ENCODE results near the gene ARL2. TPM values are rescaled to one million over a fixed set of nuclear protein-coding genes. Genes with fewer than 3 reads are reported as not detected.

The ARL2 gene
- total RNA-seq, 1 experiment from 2014 or later, result 203 TPM

DNA sequence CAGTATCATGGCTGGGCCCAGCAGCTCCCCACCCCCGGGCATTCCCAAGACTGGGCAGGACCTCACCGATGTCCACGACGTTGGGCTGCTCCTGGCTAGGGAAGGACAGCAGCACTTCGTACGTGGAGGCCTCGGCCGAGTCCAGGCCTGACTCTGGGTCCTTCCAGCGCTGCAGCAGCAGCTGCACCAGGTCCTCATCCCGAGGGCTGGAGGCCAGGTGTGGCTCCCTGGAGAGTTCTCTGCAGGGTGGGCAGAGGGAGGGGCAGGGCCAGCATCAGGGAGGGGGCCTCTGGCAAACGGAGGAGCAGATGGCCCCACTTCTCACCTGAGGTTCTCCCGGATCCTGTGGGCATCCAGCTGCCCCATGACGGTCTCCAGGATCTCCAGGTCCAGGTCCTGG lies 44.1 kb downstream of the ARL2 start:
- no peaks in the 10 kb centered on the region for H3K4me1 ChIP-seq (ENCODE audit: insufficient read depth, low read length)
- DNase-seq, result no peak
- peaks cover 2 to 4% of the 10 kb centered on the region in 2 experiments for H3K4me1 Mint-ChIP-seq
- H3K14ac ChIP-seq (ENCODE audit: insufficient read depth, low read length), result no peak overlapping the region
- no peak overlapping the region for H3K23ac ChIP-seq (ENCODE audit: insufficient read length, low read depth, low read length)
- no peak overlapping the region for H4K91ac ChIP-seq (ENCODE audit: insufficient read length, low read depth, low read length)
- H3K36me3 Mint-ChIP-seq (ENCODE audit: insufficient read depth in 1 of 3, low read depth in 3 of 3), result no peaks in the 10 kb centered on the region
- no peak overlapping the region for H2BK5ac ChIP-seq (ENCODE audit: insufficient read length, low read length)
- TF ChIP-seq, protein P1, sequence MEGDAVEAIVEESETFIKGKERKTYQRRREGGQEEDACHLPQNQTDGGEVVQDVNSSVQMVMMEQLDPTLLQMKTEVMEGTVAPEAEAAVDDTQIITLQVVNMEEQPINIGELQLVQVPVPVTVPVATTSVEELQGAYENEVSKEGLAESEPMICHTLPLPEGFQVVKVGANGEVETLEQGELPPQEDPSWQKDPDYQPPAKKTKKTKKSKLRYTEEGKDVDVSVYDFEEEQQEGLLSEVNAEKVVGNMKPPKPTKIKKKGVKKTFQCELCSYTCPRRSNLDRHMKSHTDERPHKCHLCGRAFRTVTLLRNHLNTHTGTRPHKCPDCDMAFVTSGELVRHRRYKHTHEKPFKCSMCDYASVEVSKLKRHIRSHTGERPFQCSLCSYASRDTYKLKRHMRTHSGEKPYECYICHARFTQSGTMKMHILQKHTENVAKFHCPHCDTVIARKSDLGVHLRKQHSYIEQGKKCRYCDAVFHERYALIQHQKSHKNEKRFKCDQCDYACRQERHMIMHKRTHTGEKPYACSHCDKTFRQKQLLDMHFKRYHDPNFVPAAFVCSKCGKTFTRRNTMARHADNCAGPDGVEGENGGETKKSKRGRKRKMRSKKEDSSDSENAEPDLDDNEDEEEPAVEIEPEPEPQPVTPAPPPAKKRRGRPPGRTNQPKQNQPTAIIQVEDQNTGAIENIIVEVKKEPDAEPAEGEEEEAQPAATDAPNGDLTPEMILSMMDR (conservative IDR thresholded peaks at IDR 0.05), result no peak
- no peak overlapping the region for H4K5ac ChIP-seq (ENCODE audit: insufficient read length, low read depth, low read length)
- peaks cover 15% of the 10 kb centered on the region for H3K27me3 Mint-ChIP-seq (ENCODE audit: low read depth)
- H3K9me3 Mint-ChIP-seq, result no peaks in the 10 kb centered on the region
- H3T11ph ChIP-seq (ENCODE audit: low read length), result no peak overlapping the region
- no peak overlapping the region for H3K9ac ChIP-seq (ENCODE audit: extremely low read depth, insufficient read length, low read length)
- H3K18ac ChIP-seq (ENCODE audit: insufficient read length, low read depth, low read length), result no peak overlapping the region
- no peak overlapping the region for H3K27ac Mint-ChIP-seq
- no peak overlapping the region for H3K4me3 Mint-ChIP-seq
- no peak overlapping the region for H2BK15ac ChIP-seq (ENCODE audit: low read depth, low read length)
- no peak overlapping the region for H3K56ac ChIP-seq (ENCODE audit: insufficient read length, low read depth, low read length)
- H3K23me2 ChIP-seq (ENCODE audit: insufficient read length, low read depth, low read length, poor library complexity, severe bottlenecking), result no peaks in the 10 kb centered on the region
- no peaks in the 10 kb centered on the region for H3K27me3 ChIP-seq (ENCODE audit: insufficient read depth, low read length)
- H2BK120ac ChIP-seq (ENCODE audit: low read depth, low read length, poor library complexity, severe bottlenecking), result no peak overlapping the region
- no peaks in the 10 kb centered on the region for H3K9me3 ChIP-seq (ENCODE audit: control insufficient read depth, low read depth, low read length)
- no peaks in the 10 kb centered on the region for H4K20me1 ChIP-seq (ENCODE audit: control insufficient read depth, insufficient read depth, insufficient read length)
- no peaks in the 10 kb centered on the region for H3K79me2 ChIP-seq (ENCODE audit: insufficient read depth, low read length)
- no peak overlapping the region for H2BK12ac ChIP-seq (ENCODE audit: insufficient read length, low read depth, low read length)
- H4K8ac ChIP-seq (replicated peaks; ENCODE audit: insufficient read length, low read depth, low read length), result no peak overlapping the region
- H2AK5ac ChIP-seq (ENCODE audit: insufficient read length, low read length), result no peak overlapping the region
- H2AFZ ChIP-seq (ENCODE audit: low read length), result no peak overlapping the region
- no peaks in the 10 kb centered on the region for H3K79me1 ChIP-seq (ENCODE audit: insufficient read depth, low read depth, low read length, poor library complexity, severe bottlenecking)
- no peak overlapping the region for H3K4ac ChIP-seq (ENCODE audit: low read depth, low read length)
- WGBS (ENCODE audit: extremely low coverage, insufficient read length, low lambda C conversion rate), result no CpG with 5 or more reads among the region's 13 CpGs
- H3K4me2 ChIP-seq (ENCODE audit: insufficient read depth, insufficient read length, low read length), result no peak overlapping the region
- H3K27ac ChIP-seq (ENCODE audit: insufficient read length, low read depth, low read length), result no peak overlapping the region
- H2BK20ac ChIP-seq (ENCODE audit: low read depth, low read length, poor library complexity, severe bottlenecking), result no peak overlapping the region
